Endothelial cell (in vitro differentiated cells): Measurements from ENCODE around the gene WDR43. TPM values are rescaled to one million over a fixed set of nuclear protein-coding genes. Genes with fewer than 3 reads are reported as not detected.

Experiments
- DNase-seq: peaks from one replicate; pipeline ENCODE4 v3.0.0; 2021; ENCODE audit warnings: low spot score
- H3K27ac Mint-ChIP-seq: one replicate; pipeline ENCODE4 v1.8.0; 2021; ENCODE audit warnings: mixed read lengths, inconsistent platforms; ENCODE audit not compliant: unreplicated experiment
- H3K27me3 Mint-ChIP-seq: one replicate; pipeline ENCODE4 v1.8.0; 2021; ENCODE audit warnings: mild to moderate bottlenecking, moderate library complexity, mixed read lengths, inconsistent platforms; ENCODE audit not compliant: unreplicated experiment
- H3K36me3 Mint-ChIP-seq: one replicate; pipeline ENCODE4 v1.8.0; 2021; ENCODE audit warnings: mild to moderate bottlenecking, low read depth, mixed read lengths, inconsistent platforms; ENCODE audit not compliant: unreplicated experiment
- H3K4me1 Mint-ChIP-seq: one replicate; pipeline ENCODE4 v1.8.0; 2021; ENCODE audit warnings: mild to moderate bottlenecking, mixed read lengths, inconsistent platforms; ENCODE audit not compliant: unreplicated experiment
- H3K4me3 Mint-ChIP-seq: one replicate; pipeline ENCODE4 v1.8.0; 2021; ENCODE audit warnings: mild to moderate bottlenecking, mixed read lengths, inconsistent platforms; ENCODE audit not compliant: unreplicated experiment
- H3K9me3 Mint-ChIP-seq: one replicate; pipeline ENCODE4 v1.8.0; 2021; ENCODE audit warnings: mixed read lengths, inconsistent platforms; ENCODE audit not compliant: unreplicated experiment
- total RNA-seq: library from RNA; stranded (reverse); fragmentation: NEBNext Ultra II Directional; extraction: Animal tissue kit (Norgen Biotek cat#: 25700); gene quantifications from one replicate; pipeline ENCODE4 v1.2.1, GENCODE V29; 2021; ENCODE audit not compliant: unreplicated experiment
- TF ChIP-seq, protein P1 (sequence below): fragments of 200-600 bp; sonication (generic); IDR thresholded peaks from one replicate; pipeline ENCODE4 v1.5.0; 2021; ENCODE audit warnings: antibody characterized with exemption; ENCODE audit not compliant: unreplicated experiment

WDR43 gene
- total RNA-seq, 1 donor from 2014 or later: 33.5 TPM

DNA sequence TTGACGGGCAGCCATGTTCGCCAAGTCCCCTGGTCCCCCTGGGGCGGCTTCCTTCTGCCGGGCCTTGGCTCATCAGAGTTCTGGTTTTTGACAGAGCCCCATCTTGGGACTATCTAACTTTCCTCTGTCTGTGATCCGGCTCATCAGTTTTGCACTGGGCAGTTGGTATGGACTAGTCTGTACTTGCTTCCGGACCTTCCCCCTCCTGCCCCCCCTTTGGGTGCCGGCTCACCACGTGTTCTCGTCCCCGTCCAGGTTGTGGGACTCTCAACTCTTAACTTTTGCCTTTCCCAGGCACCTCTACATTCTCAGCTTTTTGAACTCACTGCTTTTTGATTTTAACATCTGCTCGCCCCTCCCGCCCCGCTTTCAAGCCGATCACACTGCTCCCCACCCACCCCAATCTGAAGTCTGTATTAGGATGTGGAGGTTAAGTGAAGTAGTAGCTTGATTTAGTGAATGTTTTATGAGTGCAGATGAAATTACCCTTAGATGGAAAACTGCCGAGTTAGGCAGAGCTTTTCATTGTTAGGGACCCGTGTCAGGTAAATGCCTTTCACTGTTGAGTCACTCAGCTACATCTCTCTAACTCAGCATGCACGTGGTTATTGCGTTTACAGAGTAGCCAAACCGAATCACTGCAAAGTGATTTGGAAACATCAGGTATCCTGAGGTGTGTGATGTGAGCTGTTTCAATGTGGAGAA is 874 bp downstream of the WDR43 start:
- peaks cover 3% of the 10 kb centered on the region for H3K27me3 Mint-ChIP-seq
- DNase-seq: no peak
- TF ChIP-seq, protein P1, sequence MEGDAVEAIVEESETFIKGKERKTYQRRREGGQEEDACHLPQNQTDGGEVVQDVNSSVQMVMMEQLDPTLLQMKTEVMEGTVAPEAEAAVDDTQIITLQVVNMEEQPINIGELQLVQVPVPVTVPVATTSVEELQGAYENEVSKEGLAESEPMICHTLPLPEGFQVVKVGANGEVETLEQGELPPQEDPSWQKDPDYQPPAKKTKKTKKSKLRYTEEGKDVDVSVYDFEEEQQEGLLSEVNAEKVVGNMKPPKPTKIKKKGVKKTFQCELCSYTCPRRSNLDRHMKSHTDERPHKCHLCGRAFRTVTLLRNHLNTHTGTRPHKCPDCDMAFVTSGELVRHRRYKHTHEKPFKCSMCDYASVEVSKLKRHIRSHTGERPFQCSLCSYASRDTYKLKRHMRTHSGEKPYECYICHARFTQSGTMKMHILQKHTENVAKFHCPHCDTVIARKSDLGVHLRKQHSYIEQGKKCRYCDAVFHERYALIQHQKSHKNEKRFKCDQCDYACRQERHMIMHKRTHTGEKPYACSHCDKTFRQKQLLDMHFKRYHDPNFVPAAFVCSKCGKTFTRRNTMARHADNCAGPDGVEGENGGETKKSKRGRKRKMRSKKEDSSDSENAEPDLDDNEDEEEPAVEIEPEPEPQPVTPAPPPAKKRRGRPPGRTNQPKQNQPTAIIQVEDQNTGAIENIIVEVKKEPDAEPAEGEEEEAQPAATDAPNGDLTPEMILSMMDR: no peak
- peak overlapping the region; percentile 92 for H3K27ac Mint-ChIP-seq
- peaks cover 7% of the 10 kb centered on the region for H3K4me1 Mint-ChIP-seq
- H3K9me3 Mint-ChIP-seq: no peaks in the 10 kb centered on the region
- peak overlapping the region; percentile 100 for H3K4me3 Mint-ChIP-seq
- H3K36me3 Mint-ChIP-seq: peaks cover 3% of the 10 kb centered on the region

DNA sequence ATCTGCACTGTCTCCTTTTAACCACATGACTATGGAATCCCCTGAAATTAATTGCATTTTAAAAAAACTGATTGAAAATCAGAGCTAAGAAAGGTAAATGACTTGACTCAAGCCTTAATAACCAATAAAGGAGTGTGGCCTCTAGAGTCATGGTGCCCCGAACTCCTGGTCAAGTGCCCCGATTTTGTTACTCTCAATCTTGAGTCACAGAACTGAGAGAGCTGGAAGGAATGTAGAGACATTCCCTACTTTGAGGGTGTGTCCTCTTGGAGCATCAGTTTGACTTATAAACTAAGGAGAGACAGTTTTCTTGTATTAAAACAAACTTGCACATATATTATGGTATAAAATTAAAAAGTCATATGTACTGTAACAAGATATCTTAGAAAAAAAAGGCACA is 2.4 kb downstream of the WDR43 start:
- Mint-ChIP-seq H3K27ac (no peak overlapping the region), H3K4me3 (no peak overlapping the region), H3K9me3 (no peaks in the 10 kb centered on the region), H3K36me3 (peaks cover 3% of the 10 kb centered on the region), H3K4me1 (peaks cover 7% of the 10 kb centered on the region), H3K27me3 (peaks cover 3% of the 10 kb centered on the region)
- no peak for DNase-seq
- TF ChIP-seq, protein P1: no peak

DNA sequence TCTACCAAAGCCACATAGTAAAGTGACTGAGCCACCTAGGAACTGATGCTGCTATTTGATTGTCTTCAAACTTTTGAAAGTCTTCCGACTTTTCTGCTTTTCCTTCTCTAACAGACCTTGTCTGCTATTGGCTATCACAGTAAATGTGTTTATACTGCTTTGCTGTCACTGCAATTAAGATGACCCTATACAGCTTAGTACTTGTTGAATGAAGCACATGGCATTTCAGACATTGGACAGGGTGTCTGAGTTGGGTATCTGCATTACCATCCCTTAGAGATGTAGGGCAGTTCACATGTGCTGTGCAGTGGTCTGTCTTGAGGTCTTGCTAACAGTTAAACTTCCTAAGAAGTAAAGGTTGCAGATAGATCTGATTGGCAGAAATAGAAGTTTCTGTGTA is 3.6 kb downstream of the WDR43 start:
- H3K27ac Mint-ChIP-seq: no peak overlapping the region
- H3K4me3 Mint-ChIP-seq: no peak overlapping the region
- peaks cover 3% of the 10 kb centered on the region for H3K27me3 Mint-ChIP-seq
- TF ChIP-seq, protein P1: no peak
- H3K4me1 Mint-ChIP-seq: peaks cover 7% of the 10 kb centered on the region
- no peak for DNase-seq
- H3K36me3 Mint-ChIP-seq: peaks cover 3% of the 10 kb centered on the region
- H3K9me3 Mint-ChIP-seq: no peaks in the 10 kb centered on the region

DNA sequence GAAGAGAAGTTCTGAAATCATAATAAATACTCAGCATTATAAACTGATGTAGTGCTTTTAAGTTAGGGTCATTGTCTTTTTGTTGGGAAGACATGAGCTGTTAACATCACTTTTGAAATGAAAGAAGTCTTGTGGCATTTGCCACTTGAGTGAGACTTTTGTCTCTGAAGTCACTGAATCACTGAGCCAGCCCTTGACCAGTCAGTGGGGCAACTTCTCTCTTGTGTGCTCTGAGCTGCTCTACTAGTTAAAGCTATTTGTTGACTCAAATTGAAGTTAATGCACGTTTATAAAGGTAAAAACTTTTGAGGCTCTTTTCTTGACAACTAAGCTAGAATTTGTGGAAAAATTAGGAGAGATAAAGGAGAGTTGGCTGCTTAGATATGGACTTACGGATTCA is 6.7 kb downstream of the WDR43 start:
- TF ChIP-seq, protein P1: no peak
- no peak overlapping the region for H3K27ac Mint-ChIP-seq
- no peaks in the 10 kb centered on the region for H3K27me3 Mint-ChIP-seq
- no peaks in the 10 kb centered on the region for H3K9me3 Mint-ChIP-seq
- no peak for DNase-seq
- H3K36me3 Mint-ChIP-seq: peaks cover 2% of the 10 kb centered on the region
- no peaks in the 10 kb centered on the region for H3K4me1 Mint-ChIP-seq
- no peak overlapping the region for H3K4me3 Mint-ChIP-seq

DNA sequence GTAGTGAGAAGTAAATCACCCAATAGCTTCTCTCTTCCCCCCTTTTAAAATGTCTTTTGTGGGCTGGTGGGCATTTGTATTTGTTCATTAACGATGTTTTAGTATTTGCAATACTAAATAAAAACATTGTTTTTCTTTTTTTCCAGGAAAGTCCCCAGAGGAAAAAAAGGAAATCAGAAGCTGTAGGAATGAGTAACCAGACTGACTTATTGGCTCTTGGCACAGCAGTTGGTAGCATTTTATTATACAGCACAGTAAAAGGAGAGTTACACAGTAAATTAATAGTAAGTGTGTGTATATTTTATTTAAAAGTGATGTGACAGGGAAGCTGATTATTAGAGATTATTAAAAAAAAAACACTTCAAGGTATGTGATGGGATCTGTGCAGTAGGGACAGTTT is 7.4 kb downstream of the WDR43 start:
- no peak for DNase-seq
- Mint-ChIP-seq H3K27me3 (no peaks in the 10 kb centered on the region), H3K27ac (no peak overlapping the region)

More for the DNA sequence above, 7.4 kb downstream of the WDR43 start:
- Mint-ChIP-seq H3K4me1 (no peaks in the 10 kb centered on the region), H3K9me3 (no peaks in the 10 kb centered on the region), H3K36me3 (peaks cover 9% of the 10 kb centered on the region), H3K4me3 (no peak overlapping the region)
- TF ChIP-seq, protein P1: no peak
